Left lobe of liver (tissue), 2 donors: ENCODE results near the gene CTRB2. TPM values are rescaled to one million over a fixed set of nuclear protein-coding genes. Genes with fewer than 3 reads are reported as not detected.

Experiments used
- ATAC-seq: fragments of 200-7000 bp; cut with Tn5 transposase; one replicate; pipeline ENCODE4 v1.9.1; 2020; ENCODE audit warnings: mild to moderate bottlenecking, moderate library complexity
- DNase-seq: peaks from one replicate; pipeline ENCODE4 v3.0.0-alpha.2; 2020; ENCODE audit warnings: low spot score
- total RNA-seq: library from RNA; stranded (reverse); gene quantifications from one replicate; pipeline ENCODE4 v1.2.1, GENCODE V29; 2021
- donor health status: DM: no; HTN: no; CAD: no; lungs with moderate emphysema.
- donor health status: DM: no; HTN: yes; CAD: no.

The CTRB2 gene
- total RNA-seq = 12.7 TPM

GRCh38 chr16:75206749-75207451, at the start of gene CTRB2:
Gene CTRB2, minus strand, starts transcription at chr16:75207161. Its CDS starts 20 bp downstream, at chr16:75207141.
- DNase-seq = no peak
- no peak for ATAC-seq

DNA sequence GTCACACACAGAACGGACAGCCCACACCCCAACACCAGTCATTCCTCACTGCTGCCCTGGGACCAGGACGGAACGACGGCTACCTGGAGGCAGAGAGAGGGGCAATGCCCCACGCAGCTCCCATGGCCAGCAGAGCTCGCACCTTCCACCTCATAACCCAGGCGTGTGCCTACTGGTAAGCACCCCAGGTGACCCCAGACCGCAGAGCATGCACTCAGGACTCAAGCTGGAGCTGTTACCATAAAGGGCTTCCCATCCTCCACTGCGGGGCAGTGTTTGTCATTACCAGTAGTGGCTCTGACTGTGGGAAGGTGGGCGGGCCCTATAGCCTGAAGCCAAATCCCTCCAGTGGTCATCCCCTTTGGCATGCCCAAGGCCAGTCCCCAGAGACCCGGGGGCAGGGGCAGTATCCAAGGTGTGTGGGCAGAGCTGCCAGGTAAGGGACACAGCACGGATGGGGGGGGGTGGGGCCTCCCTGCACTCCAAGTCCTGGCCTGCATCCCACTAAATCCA, 49.2 kb upstream of the CTRB2 start:
- no peak for ATAC-seq
- DNase-seq = no peak

DNA sequence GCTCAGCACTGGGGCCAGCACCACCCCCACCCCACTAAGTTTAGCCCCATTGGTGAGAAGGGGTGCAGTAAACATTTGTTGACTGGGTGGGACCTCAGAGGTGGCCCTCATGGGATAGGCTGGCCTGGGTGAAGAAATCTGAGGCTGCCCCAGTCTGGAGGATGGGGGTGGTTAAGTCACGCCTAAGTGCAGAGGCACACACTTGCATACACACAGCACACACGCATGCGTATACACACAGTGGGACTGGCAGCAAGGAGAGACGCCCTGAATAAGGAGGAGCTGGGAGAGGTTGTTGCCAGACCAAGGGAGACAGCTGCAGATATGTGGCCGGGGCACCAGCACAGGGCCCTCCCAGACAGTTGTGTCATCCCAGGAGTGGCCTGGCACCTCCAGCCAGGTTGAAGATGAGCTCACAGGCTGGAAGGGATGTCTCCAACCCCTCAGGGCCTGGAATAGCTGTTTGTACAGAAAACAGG, 47.4 kb upstream of the CTRB2 start:
- DNase-seq = peak; percentile 51
- peak; percentile 2 for ATAC-seq

- DNase-seq (no peak), ATAC-seq (no peak)
Measured at GRCh38 chr16:75252946-75253911, 46.3 kb upstream of the CTRB2 start.

DNA sequence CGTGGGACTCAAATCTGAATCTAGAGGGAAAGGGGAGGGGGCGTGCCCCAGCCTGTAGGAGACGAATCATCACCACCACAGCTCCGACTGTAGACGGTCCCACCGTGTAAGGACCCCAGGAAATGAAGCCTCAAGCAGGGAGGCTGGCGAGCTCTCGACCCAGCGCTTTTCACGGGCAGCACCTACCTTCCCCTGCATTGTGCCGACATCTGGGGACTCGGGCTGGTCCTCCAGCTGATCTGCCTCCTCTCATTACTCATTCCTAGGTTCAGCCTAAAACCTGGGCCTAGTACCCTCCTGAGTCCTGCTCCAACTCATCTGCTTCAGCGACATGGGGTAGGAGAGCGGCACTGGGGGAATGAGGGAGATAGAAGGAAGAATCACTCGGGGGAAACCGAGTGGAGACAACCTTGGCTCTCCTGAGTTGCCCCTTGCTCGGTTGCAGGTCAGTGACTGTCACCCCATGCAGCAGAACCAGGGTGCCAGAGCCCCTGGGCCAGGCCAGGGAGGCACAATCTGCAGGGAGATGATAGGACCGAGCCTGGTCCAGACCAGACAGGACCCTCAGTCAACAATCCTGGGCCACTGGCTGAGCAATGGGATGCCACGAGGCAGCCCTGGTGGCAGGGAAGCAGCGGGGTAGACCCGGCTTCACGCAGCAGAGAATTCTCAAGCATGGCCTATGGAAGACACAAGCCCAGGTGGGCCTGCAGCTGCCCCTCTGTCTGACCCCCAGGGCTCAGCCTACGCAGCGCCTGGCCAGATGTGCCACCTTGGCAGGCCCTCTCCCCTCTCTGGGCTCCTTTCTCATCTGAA, 45.3 kb upstream of the CTRB2 start:
- ATAC-seq (no peak), DNase-seq (no peak)

DNA sequence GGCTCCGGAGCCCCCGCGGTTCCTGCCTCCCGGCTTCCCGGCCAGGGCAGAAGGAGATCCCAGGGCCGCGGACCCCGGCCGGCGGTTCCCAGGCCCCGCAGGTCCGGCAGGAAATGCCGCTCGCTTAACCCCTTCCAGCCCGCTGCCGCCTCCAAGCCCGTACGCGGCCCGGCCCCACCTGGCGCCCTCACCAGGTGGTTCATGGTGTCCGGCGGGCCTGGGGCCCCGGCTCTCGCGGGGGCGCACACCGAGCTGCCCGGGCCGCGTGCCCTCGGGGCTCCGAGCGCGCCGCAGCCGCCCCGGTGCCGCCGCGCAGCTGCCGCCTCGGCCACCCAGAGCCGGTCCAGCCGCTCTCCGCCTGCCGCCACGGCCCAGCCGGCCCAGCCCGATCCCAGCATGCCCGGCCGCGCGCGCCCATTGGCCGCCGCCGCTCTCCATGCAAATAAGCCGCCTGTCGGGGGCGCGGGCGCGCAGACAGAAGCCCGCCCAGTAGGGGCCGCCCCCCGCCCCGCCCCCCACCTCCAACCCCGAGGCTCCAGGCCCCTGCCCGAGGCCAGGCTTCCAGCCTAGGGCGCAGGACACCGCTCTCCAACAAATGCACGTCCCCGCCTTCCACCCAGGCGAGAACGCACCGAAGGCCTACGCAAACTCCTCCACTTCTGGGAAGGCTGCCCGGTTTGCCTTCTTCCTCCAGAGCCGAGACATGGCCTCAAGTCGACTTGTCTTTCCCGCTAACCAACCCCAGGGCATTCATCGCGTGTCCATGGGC, 44.5 kb upstream of the CTRB2 start, which contains the start of gene BCAR1:
Gene BCAR1, minus strand, starts transcription at position 345 of the 769 bp plus-strand sequence. Its CDS starts 142 bp downstream, at position 203.
- ATAC-seq = peak; percentile 78
- DNase-seq = peak; percentile 95

DNA sequence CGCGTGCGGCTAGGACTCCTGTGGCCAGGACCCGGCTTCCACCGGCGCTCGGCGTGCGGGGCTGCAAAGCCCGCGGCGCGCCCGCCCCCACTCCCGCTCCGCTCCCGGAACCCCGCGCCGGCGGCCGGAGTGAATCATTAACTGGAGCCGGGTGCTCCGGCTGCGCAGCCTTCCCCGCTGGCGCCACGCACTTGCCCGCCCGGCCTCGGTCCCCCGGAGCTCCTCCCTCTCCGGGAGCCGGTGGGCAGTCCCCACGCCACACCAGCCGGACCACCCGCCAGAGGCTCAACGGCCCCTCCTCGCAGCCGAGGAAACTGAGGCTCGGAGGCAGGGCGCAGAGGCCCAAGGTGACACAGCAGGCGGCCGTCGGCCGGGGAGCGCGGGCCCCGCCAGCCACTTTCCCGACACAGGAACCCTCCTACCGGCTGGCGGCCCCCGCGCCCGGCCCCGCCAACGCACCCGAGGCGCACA, 43.9 kb upstream of the CTRB2 start:
- ATAC-seq (peak; percentile 73), DNase-seq (peak; percentile 77)

- ATAC-seq (peak; percentile 48), DNase-seq (peak; percentile 78)
Measured at GRCh38 chr16:75250089-75250808, 43.3 kb upstream of the CTRB2 start.

GRCh38 chr16:75249441-75249840, 42.5 kb upstream of the CTRB2 start:
- no peak for ATAC-seq
- DNase-seq = no peak

DNA sequence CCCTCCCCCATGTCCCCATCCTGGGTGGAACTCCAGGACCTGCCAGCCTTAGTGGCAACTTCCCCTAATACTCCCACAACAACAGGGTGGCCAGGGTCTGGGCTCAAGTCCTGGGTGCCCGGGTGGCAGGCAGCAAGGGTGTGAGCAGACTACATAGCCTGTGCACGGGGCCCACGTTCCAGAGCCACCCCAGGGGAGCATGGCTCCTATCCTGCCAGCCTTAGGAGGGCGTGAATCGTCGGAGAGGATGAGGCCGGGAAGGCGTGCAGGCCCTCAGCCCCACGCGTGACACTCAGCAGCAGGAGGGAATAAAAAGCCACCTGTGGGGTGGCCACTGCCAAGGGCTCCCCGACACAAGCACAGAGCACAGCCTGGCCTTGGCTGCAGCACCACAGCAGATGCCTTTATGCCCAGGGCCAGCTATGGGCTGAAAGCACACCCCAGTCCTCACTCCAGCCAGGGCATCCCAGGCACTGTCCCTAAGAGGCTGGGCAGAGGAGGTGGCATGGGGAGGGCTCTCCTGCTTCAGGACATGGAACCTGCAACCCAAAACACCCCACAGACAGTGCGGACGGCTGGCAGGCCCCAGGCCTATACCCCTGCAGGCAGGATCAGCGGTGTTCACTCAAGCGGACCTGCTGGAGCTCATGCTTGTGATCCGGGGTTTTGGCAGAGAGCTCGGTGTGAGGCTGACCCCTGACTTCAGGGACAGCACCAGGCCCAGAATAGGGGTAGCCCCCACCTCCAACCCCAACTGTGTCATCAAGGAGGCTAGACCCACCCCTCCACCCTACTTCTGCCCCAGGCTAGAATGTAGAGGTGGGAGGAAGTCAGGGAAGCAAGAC, 41.8 kb upstream of the CTRB2 start:
- DNase-seq = no peak
- no peak for ATAC-seq

- ATAC-seq (no peak), DNase-seq (no peak)
Measured at GRCh38 chr16:75248142-75248535, 41.2 kb upstream of the CTRB2 start.

DNA sequence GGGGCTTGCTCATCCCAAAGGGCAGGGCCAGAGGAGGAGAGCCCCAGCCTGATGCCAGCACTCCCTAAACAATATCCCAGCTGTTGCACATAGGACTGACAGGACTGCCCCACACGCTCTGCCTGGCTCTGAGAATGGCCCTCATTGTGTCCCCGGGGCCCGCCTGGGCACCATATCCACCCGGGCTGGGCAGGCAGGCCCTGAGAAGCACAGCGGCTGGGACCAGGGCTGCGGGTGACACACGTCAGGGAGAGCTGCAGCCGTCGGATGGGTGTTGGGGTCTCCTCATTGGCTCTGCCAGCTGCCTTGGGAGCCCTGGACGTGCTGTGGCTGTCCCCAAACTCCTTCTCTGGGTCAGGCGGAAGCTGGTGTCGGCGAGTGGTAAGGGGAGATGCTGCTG, 40.3 kb upstream of the CTRB2 start:
- ATAC-seq (no peak), DNase-seq (no peak)

- DNase-seq (no peak), ATAC-seq (no peak)
Measured at GRCh38 chr16:75246504-75247205, 39.7 kb upstream of the CTRB2 start.

- ATAC-seq (peak; percentile 80), DNase-seq (peak; percentile 87)
Measured at GRCh38 chr16:75244844-75245758, 38.1 kb upstream of the CTRB2 start.

DNA sequence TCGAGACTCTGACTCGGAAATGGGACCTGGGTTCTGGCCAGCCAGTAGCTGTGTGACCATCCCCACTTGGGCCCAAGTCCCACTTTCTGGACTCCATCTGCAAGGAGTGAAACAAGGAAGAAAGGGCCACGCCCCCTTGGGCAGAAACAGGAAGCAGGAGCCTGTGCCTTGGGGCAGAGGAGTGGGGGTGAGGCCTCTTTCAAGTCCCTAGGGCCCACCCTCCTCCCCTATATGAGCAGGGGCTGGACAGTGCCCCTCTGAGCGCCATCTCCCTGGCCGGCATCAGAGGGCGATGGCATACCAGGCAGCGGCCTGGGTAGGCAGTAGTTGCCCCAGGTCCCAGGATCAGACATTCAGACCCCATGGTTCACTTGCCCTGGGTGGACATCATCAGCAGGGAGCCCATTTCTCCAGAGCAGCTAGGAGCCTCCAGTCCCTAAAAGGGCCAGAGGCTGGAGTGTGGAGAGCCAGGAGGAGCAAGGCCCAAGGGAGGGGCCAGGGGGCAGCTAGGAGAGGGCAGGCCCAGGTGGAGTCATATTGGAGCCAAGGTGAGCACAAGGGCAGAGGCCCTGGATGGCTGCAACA, 37.4 kb upstream of the CTRB2 start:
- ATAC-seq (no peak), DNase-seq (no peak)

DNA sequence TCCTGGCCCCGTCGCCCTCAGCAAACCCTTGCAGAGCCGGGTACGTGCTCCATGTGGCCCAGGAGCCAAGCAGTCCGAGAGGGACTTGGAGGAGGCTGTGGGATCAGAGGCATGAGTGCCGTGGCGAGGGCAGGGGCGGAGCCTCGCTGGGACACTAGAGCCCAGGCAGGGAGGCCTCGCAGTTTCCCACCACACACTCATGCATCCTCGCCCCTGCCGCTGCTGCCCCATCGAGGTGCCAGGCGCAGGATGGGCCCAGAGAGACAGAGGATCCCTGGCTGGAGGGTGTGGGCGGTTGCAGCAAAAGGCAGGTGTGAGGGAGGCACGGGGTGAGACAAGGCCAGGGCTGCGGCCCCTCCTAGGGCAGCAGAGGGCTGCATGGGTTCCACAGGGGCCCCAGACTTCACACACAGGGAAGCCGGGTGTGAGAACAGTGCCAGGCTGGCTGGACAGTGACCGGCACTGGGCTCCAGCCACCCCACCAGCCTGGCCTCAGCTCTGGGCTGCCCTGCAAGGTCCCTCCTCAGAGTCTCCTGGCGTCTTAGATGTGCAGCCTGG, 36.8 kb upstream of the CTRB2 start:
- ATAC-seq = no peak
- DNase-seq = no peak
